ENCODE data around the gene KLHL8. TPM values are rescaled to one million over a fixed set of nuclear protein-coding genes. Genes with fewer than 3 reads are reported as not detected.
"Not testable (repeated sequence)": the region's sequence is repeated elsewhere in the genome, so short reads cannot be mapped to it uniquely, and the experiment has no call there.

Gene KLHL8
- total RNA-seq, 2 experiments from 2014 or later, result 9.1 to 9.8 TPM

- H3K4me3 Mint-ChIP-seq, result peak overlapping the region; percentile 85
- CTCF ChIA-PET, result interaction anchor here (0.8 to 4.8 kb wide), 8 partner anchors 10 to 297 kb away, joined by 3 to 23 read pairs (median 4); partner anchors contain the start of gene AFF1
These were observed 755 bp downstream of the KLHL8 start for GRCh38 chr4:87219632-87220093.

DNA sequence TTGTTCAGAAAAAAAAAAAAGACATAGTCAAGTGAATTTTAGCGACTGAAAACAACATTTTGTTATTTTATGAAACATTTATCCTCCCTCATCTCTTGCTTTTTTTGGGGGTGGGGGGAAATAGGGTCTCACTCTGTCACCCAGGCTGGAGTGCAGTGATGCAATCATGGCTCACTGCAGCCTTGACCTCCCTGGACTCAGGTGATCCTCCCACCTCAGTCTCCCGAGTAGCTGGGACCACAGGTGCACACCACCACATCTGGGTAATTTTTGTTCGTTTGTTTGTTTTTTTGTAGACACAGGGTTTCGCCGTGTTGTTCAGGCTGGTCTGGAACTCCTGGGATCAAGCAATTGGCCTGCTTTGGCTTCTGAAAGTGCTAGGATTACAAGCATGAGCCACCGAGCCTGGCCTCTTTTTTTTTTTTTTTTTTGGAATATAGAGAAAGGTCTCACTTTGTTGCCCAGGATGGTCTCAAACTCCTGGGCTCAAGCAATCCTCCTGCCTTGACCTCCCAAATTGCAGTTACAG lies 3.1 kb downstream of the KLHL8 start:
- CTCF ChIA-PET, result interaction anchor here (0.7 to 4.8 kb wide), 3 partner anchors 18 to 282 kb away, joined by 4 to 23 read pairs (median 4); no protein-coding TSS in a partner anchor
- H3K4me3 Mint-ChIP-seq; DNase-seq; H3K27me3 Mint-ChIP-seq; POLR2A ChIA-PET; H3K36me3 Mint-ChIP-seq (ENCODE audit: low read depth); H3K27ac Mint-ChIP-seq; H3K9me3 Mint-ChIP-seq: not testable (repeated sequence)
- peaks cover 16% of the 10 kb centered on the region for H3K4me1 Mint-ChIP-seq

More at GRCh38 chr4:87219632-87220093, 755 bp downstream of the KLHL8 start:
- Mint-ChIP-seq H3K4me1 (peaks cover 16% of the 10 kb centered on the region), H3K27ac (peak overlapping the region; percentile 85), H3K9me3 (no peaks in the 10 kb centered on the region), H3K36me3 (ENCODE audit: low read depth) (no peaks in the 10 kb centered on the region), H3K27me3 (peaks cover 3% of the 10 kb centered on the region)
- POLR2A ChIA-PET, result interaction anchor here (0.7 to 3.4 kb wide), 15 partner anchors 10 to 1065 kb away, joined by 3 to 27 read pairs (median 5); partner anchors contain the start of genes AFF1, HSD17B11, NUDT9 and PPM1K
- peak; percentile 60 for DNase-seq

- ChIA-PET POLR2A (no interaction called here), CTCF (interaction anchor here (0.7 to 0.9 kb wide), 2 partner anchors 21 to 283 kb away, joined by 4 to 6 read pairs; no protein-coding TSS in a partner anchor)
- no peaks in the 10 kb centered on the region for H3K36me3 Mint-ChIP-seq (ENCODE audit: low read depth)
- H3K4me3 Mint-ChIP-seq, result no peak overlapping the region
- H3K27ac Mint-ChIP-seq, result no peak overlapping the region
- H3K27me3 Mint-ChIP-seq, result no peaks in the 10 kb centered on the region
- no peaks in the 10 kb centered on the region for H3K9me3 Mint-ChIP-seq
- no peak for DNase-seq
- H3K4me1 Mint-ChIP-seq, result peaks cover 15% of the 10 kb centered on the region
These were observed 3.9 kb downstream of the KLHL8 start for GRCh38 chr4:87216469-87216868.

DNA sequence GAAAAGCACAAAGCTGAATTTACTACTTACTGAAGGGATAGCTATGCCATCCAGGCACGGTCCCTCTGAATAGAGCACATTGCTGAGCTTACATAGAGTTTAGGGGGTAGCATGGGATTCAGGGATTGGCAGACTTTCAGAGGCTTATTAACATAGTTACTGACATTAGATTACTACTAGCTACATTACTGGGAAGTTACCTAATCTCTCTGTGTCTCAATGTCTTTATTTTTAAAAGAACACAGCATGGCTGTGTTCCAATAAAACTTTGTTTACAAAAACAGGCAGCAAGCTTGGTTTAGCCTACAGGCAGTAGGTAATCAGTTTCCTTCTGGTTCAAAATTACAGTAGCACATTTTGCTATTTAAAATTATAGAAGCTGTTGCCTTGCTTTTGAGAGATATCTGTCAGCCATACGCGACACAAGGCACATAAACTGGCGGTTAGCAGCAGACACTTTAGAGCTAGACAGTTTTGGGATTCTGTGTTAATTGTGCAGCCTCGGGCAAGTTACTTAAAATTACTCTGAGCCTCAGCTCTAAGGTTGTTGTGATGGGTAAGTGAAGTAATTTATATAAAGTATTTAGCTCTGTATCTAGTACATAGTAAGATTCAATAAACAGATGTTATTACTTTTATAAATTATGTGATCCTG lies 6.9 kb downstream of the KLHL8 start:
- Mint-ChIP-seq H3K4me1 (peaks cover 4% of the 10 kb centered on the region), H3K27ac (no peak overlapping the region), H3K36me3 (ENCODE audit: low read depth) (no peaks in the 10 kb centered on the region), H3K4me3 (no peak overlapping the region), H3K27me3 (no peaks in the 10 kb centered on the region), H3K9me3 (no peaks in the 10 kb centered on the region)
- POLR2A ChIA-PET, result interaction anchor here (1.5 kb wide), 1 partner anchor 207 kb away, joined by 3 read pairs; no protein-coding TSS in a partner anchor
- CTCF ChIA-PET, result no interaction called here
- DNase-seq, result no peak

DNA sequence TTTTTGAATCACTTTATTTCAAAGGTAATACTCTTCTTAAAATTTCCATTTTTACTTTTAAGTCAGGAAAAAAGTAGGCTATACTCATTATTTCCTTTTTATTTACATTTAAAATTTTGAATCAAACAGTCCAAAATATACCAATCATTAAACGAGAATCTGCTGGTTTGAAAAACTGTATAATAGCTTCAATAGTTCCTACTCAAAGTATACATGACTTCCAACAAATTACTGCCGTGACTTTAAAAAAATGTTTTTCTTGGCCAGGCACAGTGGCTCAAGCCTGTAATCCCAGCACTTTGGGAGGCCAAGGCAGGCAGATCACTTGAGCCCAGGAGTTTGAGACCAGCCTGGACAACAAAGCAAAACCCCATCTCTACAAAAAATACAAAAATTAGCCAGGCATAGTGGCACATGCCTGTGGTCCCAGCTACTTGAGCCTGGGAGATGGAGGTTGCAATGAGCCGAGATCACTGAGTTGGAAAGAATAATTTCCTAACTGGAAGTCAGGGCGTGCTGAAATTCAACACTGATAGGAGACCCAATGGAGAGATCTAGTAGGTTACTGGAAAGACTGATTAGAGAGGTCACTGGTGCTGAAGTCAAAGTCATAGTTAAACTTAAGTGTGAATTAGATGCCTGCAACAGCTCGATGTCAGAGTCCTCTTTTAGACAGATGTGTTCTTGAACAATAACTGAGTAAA lies 9.0 kb downstream of the KLHL8 start:
- CTCF ChIA-PET, result interaction anchor here (3.3 kb wide), 1 partner anchor 7 kb away, joined by 11 read pairs; no protein-coding TSS in a partner anchor
- Mint-ChIP-seq H3K4me3 (no peak overlapping the region), H3K27ac (no peak overlapping the region), H3K4me1 (peaks cover 1% of the 10 kb centered on the region), H3K9me3 (no peaks in the 10 kb centered on the region), H3K36me3 (ENCODE audit: low read depth) (peaks cover 4% of the 10 kb centered on the region), H3K27me3 (no peaks in the 10 kb centered on the region)
- POLR2A ChIA-PET, result no interaction called here
- DNase-seq, result no peak

DNA sequence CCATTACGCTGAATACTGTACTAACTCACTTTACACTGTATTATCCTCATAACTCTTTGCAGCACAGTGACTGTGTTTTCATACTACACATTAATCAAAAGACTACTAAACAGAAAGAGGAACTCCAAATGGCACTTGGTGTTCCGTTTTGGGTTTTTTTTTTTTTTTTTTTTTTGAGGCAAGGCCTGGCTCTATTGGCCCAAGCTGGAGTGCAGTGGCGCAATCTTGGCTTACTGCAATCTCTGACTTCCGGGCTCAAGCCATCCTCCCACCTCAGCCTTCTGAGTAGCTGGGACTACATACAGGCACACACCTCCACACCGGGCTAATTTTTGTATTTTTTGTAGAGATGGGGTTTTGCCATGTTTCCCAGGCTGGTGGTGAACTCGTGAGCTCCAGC lies 10.7 kb downstream of the KLHL8 start:
- POLR2A ChIA-PET, result interaction anchor here (1.6 kb wide), 1 partner anchor 10 kb away, joined by 5 read pairs; no protein-coding TSS in a partner anchor
- no peak for DNase-seq
- Mint-ChIP-seq H3K27me3 (no peaks in the 10 kb centered on the region), H3K27ac (no peak overlapping the region), H3K36me3 (ENCODE audit: low read depth) (peaks cover 4% of the 10 kb centered on the region), H3K4me3 (no peak overlapping the region), H3K4me1 (peaks cover 1% of the 10 kb centered on the region), H3K9me3 (no peaks in the 10 kb centered on the region)
- CTCF ChIA-PET, result interaction anchor here (0.6 to 3.3 kb wide), 3 partner anchors 9 to 287 kb away, joined by 3 to 11 read pairs (median 4); no protein-coding TSS in a partner anchor

DNA sequence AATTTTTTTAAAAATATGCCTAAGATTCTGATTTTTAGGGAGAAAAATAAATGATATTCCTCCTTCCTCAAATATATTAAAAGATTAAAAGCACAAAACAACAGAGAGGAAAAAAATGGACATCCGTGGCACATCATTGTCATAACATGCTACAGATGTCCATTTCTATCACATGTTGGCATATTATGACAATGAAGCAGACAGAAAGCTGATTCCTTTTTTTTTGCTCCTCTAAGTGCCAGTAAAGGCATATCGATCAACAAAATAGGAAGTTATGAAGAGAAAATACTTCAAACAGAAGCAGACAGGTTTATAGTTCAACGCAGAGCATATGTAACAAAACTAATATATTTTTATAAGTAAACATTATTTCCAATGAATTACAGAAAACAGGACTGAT lies 11.2 kb downstream of the KLHL8 start:
- H3K9me3 Mint-ChIP-seq, result no peaks in the 10 kb centered on the region

DNA sequence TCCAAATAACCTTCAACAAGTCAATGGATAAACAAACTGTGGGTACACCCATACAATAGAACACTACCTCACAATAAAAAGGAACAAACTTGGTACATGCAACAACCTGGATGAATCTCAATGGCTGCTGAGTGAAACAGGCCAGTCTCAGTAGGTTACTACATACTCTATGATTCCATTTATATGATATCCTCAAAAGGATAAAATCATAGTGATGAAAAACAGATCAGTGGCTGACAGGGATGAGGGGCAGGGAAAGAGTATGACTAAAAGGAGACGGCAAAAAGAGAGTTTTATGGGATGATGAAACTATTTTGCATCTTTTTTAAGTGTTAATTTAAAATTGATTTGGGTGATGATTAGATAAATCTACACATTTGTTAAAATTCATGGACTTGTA lies 15.9 kb downstream of the KLHL8 start:
- Mint-ChIP-seq H3K4me3 (no peak overlapping the region), H3K9me3 (peaks cover 12% of the 10 kb centered on the region), H3K4me1 (peaks cover 1% of the 10 kb centered on the region), H3K27ac (no peak overlapping the region), H3K27me3 (no peaks in the 10 kb centered on the region), H3K36me3 (ENCODE audit: low read depth) (peaks cover 26% of the 10 kb centered on the region)
- ChIA-PET CTCF (no interaction called here), POLR2A (no interaction called here)
- no peak for DNase-seq

More for the DNA sequence above, 11.2 kb downstream of the KLHL8 start:
- POLR2A ChIA-PET, result interaction anchor here (1.6 kb wide), 1 partner anchor 10 kb away, joined by 5 read pairs; no protein-coding TSS in a partner anchor
- CTCF ChIA-PET, result interaction anchor here (0.6 to 3.3 kb wide), 3 partner anchors 10 to 99 kb away, joined by 3 to 11 read pairs (median 3); no protein-coding TSS in a partner anchor
- H3K27ac Mint-ChIP-seq, result no peak overlapping the region
- H3K36me3 Mint-ChIP-seq (ENCODE audit: low read depth), result peaks cover 7% of the 10 kb centered on the region
- peaks cover 1% of the 10 kb centered on the region for H3K4me1 Mint-ChIP-seq
- no peak overlapping the region for H3K4me3 Mint-ChIP-seq
- H3K27me3 Mint-ChIP-seq, result no peaks in the 10 kb centered on the region
- DNase-seq, result no peak

- H3K27me3 Mint-ChIP-seq, result no peaks in the 10 kb centered on the region
These were observed 23.5 kb downstream of the KLHL8 start for GRCh38 chr4:87196927-87197326.

DNA sequence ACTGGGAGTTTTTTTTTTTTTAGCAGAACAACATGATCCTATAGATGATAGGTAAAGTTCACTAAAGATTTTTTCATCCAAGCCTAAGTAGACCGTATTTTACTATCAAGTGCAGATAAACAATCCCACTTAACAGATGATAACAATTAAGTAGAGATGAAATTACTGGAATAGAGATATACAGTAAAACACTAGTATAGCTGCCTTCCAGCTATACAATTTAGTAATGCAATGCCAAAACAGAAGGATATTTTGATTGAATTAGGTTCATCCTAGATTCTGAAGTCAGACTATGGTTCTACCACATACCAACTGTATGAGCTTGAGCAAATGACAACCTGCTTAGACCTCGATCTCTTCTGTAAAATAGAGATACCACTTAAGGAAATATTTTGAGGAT lies 24.3 kb downstream of the KLHL8 start:
- DNase-seq, result no peak
- peaks cover 5% of the 10 kb centered on the region for H3K36me3 Mint-ChIP-seq (ENCODE audit: low read depth)
- no peak overlapping the region for H3K27ac Mint-ChIP-seq
- CTCF ChIA-PET, result interaction anchor here (1.3 kb wide), 1 partner anchor 45 kb away, joined by 5 read pairs; no protein-coding TSS in a partner anchor
- H3K27me3 Mint-ChIP-seq, result no peaks in the 10 kb centered on the region
- peaks cover 6% of the 10 kb centered on the region for H3K4me1 Mint-ChIP-seq
- no peak overlapping the region for H3K4me3 Mint-ChIP-seq
- no peaks in the 10 kb centered on the region for H3K9me3 Mint-ChIP-seq
- POLR2A ChIA-PET, result no interaction called here

More at GRCh38 chr4:87196927-87197326, 23.5 kb downstream of the KLHL8 start:
- Mint-ChIP-seq H3K4me1 (peaks cover 6% of the 10 kb centered on the region), H3K36me3 (ENCODE audit: low read depth) (peaks cover 8% of the 10 kb centered on the region), H3K4me3 (no peak overlapping the region), H3K27ac (no peak overlapping the region), H3K9me3 (no peaks in the 10 kb centered on the region)
- no peak for DNase-seq
- ChIA-PET POLR2A (interaction anchor here (1.8 kb wide), 1 partner anchor 23 kb away, joined by 5 read pairs; the partner anchor contains the start of gene KLHL8), CTCF (interaction anchor here (1.3 kb wide), 1 partner anchor 46 kb away, joined by 5 read pairs; no protein-coding TSS in a partner anchor)

- DNase-seq, result no peak
- peaks cover under 1% of the 10 kb centered on the region for H3K36me3 Mint-ChIP-seq (ENCODE audit: low read depth)
- no peak overlapping the region for H3K27ac Mint-ChIP-seq
- ChIA-PET CTCF (no interaction called here), POLR2A (no interaction called here)
- H3K4me1 Mint-ChIP-seq, result peaks cover 3% of the 10 kb centered on the region
- H3K9me3 Mint-ChIP-seq, result no peaks in the 10 kb centered on the region
- H3K4me3 Mint-ChIP-seq, result no peak overlapping the region
- no peaks in the 10 kb centered on the region for H3K27me3 Mint-ChIP-seq
These were observed 26.3 kb downstream of the KLHL8 start for GRCh38 chr4:87193958-87194675.

GRCh38 chr4:87192145-87192919 lies 28.1 kb downstream of the KLHL8 start:
- Mint-ChIP-seq H3K4me1 (peaks cover 3% of the 10 kb centered on the region), H3K4me3 (no peak overlapping the region), H3K27ac (no peak overlapping the region), H3K27me3 (no peaks in the 10 kb centered on the region), H3K9me3 (no peaks in the 10 kb centered on the region), H3K36me3 (ENCODE audit: low read depth) (no peaks in the 10 kb centered on the region)
- CTCF ChIA-PET, result no interaction called here
- POLR2A ChIA-PET, result no interaction called here
- no peak for DNase-seq

Data from activated CD4-positive, alpha-beta memory T cell treated with anti-CD3 and anti-CD28 coated beads, Interleukin-2, amount 10 ng/mL, durations not matched to agents 7 days and 5 days (primary cell).